GM19023 (cell line): ENCODE results near the gene CYRIA.

Experiments
- ATAC-seq: cut with Tn5 transposase; IDR thresholded peaks from one replicate; pipeline ENCODE4 v1.9.1; 2021; ENCODE audit warnings: mild to moderate bottlenecking, moderate library complexity; ENCODE audit not compliant: unreplicated experiment

Gene CYRIA

GRCh38 chr2:16671760-16672159, 6.1 kb upstream of the CYRIA start:
- ATAC-seq = no peak

- ATAC-seq = no peak
Observed at GRCh38 chr2:16669388-16669787, 3.8 kb upstream of the CYRIA start.

- ATAC-seq = peak; percentile 17
Observed at GRCh38 chr2:16666449-16666801, 791 bp upstream of the CYRIA start.

- no peak for ATAC-seq
Observed at GRCh38 chr2:16664809-16665747, 556 bp downstream of the CYRIA start.

- no peak for ATAC-seq
Observed at GRCh38 chr2:16664052-16664731, 1.4 kb downstream of the CYRIA start.

- ATAC-seq = no peak
Observed at GRCh38 chr2:16663121-16663905, 2.3 kb downstream of the CYRIA start.

- ATAC-seq = no peak
Observed at GRCh38 chr2:16661936-16662839, 3.4 kb downstream of the CYRIA start.

- no peak for ATAC-seq
Observed at GRCh38 chr2:16661526-16661925, 4.1 kb downstream of the CYRIA start.

- no peak for ATAC-seq
Observed at GRCh38 chr2:16660556-16660955, 5.1 kb downstream of the CYRIA start.

GRCh38 chr2:16660114-16660513, 5.5 kb downstream of the CYRIA start:
- no peak for ATAC-seq

- ATAC-seq = no peak
Observed at GRCh38 chr2:16658076-16658739, 7.4 kb downstream of the CYRIA start.

- ATAC-seq = no peak
Observed at GRCh38 chr2:16657671-16658070, 8.0 kb downstream of the CYRIA start.

- ATAC-seq = peak; percentile 78
Observed at GRCh38 chr2:16656784-16657391, 8.7 kb downstream of the CYRIA start.

GRCh38 chr2:16655905-16656642, 9.6 kb downstream of the CYRIA start:
- ATAC-seq = no peak

- no peak for ATAC-seq
Observed at GRCh38 chr2:16655445-16655837, 10.2 kb downstream of the CYRIA start.

GRCh38 chr2:16654833-16655444, 10.7 kb downstream of the CYRIA start:
- ATAC-seq = no peak

GRCh38 chr2:16653799-16654198, 11.8 kb downstream of the CYRIA start:
- peak; percentile 42 for ATAC-seq

GRCh38 chr2:16653083-16653375, 12.6 kb downstream of the CYRIA start:
- ATAC-seq = no peak
